ENCODE measurements around the gene GSC2. TPM values are rescaled to one million over a fixed set of nuclear protein-coding genes. Genes with fewer than 3 reads are reported as not detected.
A peak's percentile ranks its signal among the peaks of the same experiment; 100 is the strongest.

GSC2 gene
- total RNA-seq, 1 donor from 2014 or later: not detected

DNA sequence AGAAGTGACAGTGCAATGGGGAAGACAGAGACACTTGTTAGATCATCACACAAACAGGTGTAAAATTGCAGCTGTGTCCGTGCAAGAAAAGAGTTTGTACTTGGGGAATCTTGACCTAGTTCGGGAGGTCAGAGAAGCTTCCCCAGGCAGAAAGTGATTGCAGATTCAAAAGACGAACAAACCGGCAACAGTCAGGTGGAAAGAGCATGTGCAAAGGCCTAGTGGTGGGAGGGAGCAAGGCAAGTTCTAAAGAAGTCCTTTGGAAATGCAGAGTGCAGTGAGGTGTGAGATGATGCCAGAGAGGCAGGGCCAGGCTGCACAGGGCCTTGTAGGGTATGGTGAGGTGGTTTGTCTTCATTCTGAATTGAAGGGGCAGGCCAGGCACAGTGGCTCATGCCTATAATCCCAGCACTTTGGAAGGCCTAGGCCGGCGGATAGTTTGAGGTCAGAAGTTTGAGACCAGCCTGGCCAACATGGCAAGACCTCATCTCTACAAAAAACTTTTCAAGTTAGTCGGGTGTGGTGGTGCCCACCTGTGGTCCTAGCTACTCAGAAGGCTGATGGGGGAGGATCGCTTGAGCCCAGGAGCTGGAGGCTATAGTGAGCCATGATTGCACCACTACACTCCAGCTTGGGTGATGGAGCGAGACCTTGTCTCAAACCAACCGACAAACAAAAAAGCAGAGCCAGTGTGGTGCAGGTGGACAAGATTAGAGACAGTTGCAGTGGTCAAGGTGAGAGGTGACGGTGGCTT is 3.7 kb downstream of the GSC2 start:
- H3K4me1 ChIP-seq: peaks cover 6% of the 10 kb centered on the region
- H2AFZ ChIP-seq (replicated peaks): no peak overlapping the region
- no peaks in the 10 kb centered on the region for H3K9me3 ChIP-seq (ENCODE audit: low read depth)
- Mint-ChIP-seq H3K4me3 (no peak overlapping the region), H3K9me3 (peaks cover 7% of the 10 kb centered on the region), H3K4me1 (peaks cover 17% of the 10 kb centered on the region), H3K36me3 (peaks cover 6% of the 10 kb centered on the region), H3K27me3 (ENCODE audit: insufficient read depth, low read depth) (peaks cover 46% of the 10 kb centered on the region), H3K27ac (peak overlapping the region; percentile 35)
- no peak for DNase-seq (ENCODE audit: low spot score)
- peaks cover 15% of the 10 kb centered on the region for H4K20me1 ChIP-seq (ENCODE audit: low read depth)
- no peak overlapping the region for H3K9ac ChIP-seq
- peaks cover 7% of the 10 kb centered on the region for H3F3A ChIP-seq (ENCODE audit: low read depth)
- no peak overlapping the region for H3K4me3 ChIP-seq
- peaks cover 12% of the 10 kb centered on the region for H3K79me2 ChIP-seq (ENCODE audit: low read depth)
- H3K27me3 ChIP-seq: peaks cover 66% of the 10 kb centered on the region
- H3K4me2 ChIP-seq: no peak overlapping the region
- no peaks in the 10 kb centered on the region for H3K36me3 ChIP-seq
- TF ChIP-seq CTCF (IDR thresholded peaks at IDR 0.05) (no peak), EZH2 (IDR thresholded peaks at IDR 0.05) (no peak), EZH2phosphoT487 (IDR thresholded peaks at IDR 0.05) (no peak)
- no peak overlapping the region for H3K27ac ChIP-seq

GRCh38 chr22:19143967-19144400 is 6.1 kb downstream of the GSC2 start:
- peaks cover 42% of the 10 kb centered on the region for H3K27me3 ChIP-seq
- no peak for TF ChIP-seq CTCF (IDR thresholded peaks at IDR 0.05)
- TF ChIP-seq EZH2 (IDR thresholded peaks at IDR 0.05): no peak
- no peak for DNase-seq (ENCODE audit: low spot score)
- peaks cover 8% of the 10 kb centered on the region for H3K36me3 Mint-ChIP-seq
- H3K4me1 ChIP-seq: peaks cover 6% of the 10 kb centered on the region
- peaks cover 12% of the 10 kb centered on the region for H3K79me2 ChIP-seq (ENCODE audit: low read depth)
- no peaks in the 10 kb centered on the region for H3K36me3 ChIP-seq
- peak overlapping the region; percentile 70 for H2AFZ ChIP-seq (replicated peaks)
- H3K4me3 Mint-ChIP-seq: peak overlapping the region; percentile 95
- H3K4me3 ChIP-seq: peak overlapping the region; percentile 99
- H3K27ac Mint-ChIP-seq: peak overlapping the region; percentile 23
- peaks cover 2% of the 10 kb centered on the region for H3K9me3 Mint-ChIP-seq
- peaks cover 7% of the 10 kb centered on the region for H4K20me1 ChIP-seq (ENCODE audit: low read depth)
- peaks cover 33% of the 10 kb centered on the region for H3K27me3 Mint-ChIP-seq (ENCODE audit: insufficient read depth, low read depth)
- H3K4me2 ChIP-seq: peak overlapping the region; percentile 98
- H3F3A ChIP-seq (ENCODE audit: low read depth): peaks cover 5% of the 10 kb centered on the region
- H3K4me1 Mint-ChIP-seq: peaks cover 13% of the 10 kb centered on the region
- no peaks in the 10 kb centered on the region for H3K9me3 ChIP-seq (ENCODE audit: low read depth)
- H3K9ac ChIP-seq: peak overlapping the region; percentile 89
- no peak overlapping the region for H3K27ac ChIP-seq

- Histone ChIP-seq H3K4me3 (peak overlapping the region; percentile 99), H4K20me1 (ENCODE audit: low read depth) (peaks cover 7% of the 10 kb centered on the region), H3K4me2 (peak overlapping the region; percentile 98)
These were observed 6.9 kb downstream of the GSC2 start for GRCh38 chr22:19143212-19143611.

More at GRCh38 chr22:19143212-19143611, 6.9 kb downstream of the GSC2 start:
- no peak overlapping the region for H3K27ac ChIP-seq
- no peak overlapping the region for H3K9ac ChIP-seq
- no peaks in the 10 kb centered on the region for H3F3A ChIP-seq (ENCODE audit: low read depth)
- Mint-ChIP-seq H3K9me3 (peaks cover 2% of the 10 kb centered on the region), H3K27me3 (ENCODE audit: insufficient read depth, low read depth) (peaks cover 25% of the 10 kb centered on the region), H3K27ac (peak overlapping the region; percentile 72), H3K4me3 (peak overlapping the region; percentile 95), H3K36me3 (peaks cover 8% of the 10 kb centered on the region), H3K4me1 (peaks cover 13% of the 10 kb centered on the region)
- peaks cover 12% of the 10 kb centered on the region for H3K79me2 ChIP-seq (ENCODE audit: low read depth)
- DNase-seq (ENCODE audit: low spot score): no peak
- peaks cover 34% of the 10 kb centered on the region for H3K27me3 ChIP-seq
- H3K4me1 ChIP-seq: peaks cover 6% of the 10 kb centered on the region
- H3K36me3 ChIP-seq: no peaks in the 10 kb centered on the region
- TF ChIP-seq EZH2phosphoT487 (IDR thresholded peaks at IDR 0.05) (no peak), EZH2 (IDR thresholded peaks at IDR 0.05) (no peak), CTCF (IDR thresholded peaks at IDR 0.05) (no peak)
- no peaks in the 10 kb centered on the region for H3K9me3 ChIP-seq (ENCODE audit: low read depth)
- H2AFZ ChIP-seq (replicated peaks): no peak overlapping the region

All from neural progenitor cell (in vitro differentiated cells).